ENCODE measurements around the gene HPD. TPM values are rescaled to one million over a fixed set of nuclear protein-coding genes. Genes with fewer than 3 reads are reported as not detected.
A peak's percentile ranks its signal among the peaks of the same experiment; 100 is the strongest.

Gene HPD
- total RNA-seq, 4 donors from 2014 or later, result 0.63 to 1.1 TPM; not detected in 2

DNA sequence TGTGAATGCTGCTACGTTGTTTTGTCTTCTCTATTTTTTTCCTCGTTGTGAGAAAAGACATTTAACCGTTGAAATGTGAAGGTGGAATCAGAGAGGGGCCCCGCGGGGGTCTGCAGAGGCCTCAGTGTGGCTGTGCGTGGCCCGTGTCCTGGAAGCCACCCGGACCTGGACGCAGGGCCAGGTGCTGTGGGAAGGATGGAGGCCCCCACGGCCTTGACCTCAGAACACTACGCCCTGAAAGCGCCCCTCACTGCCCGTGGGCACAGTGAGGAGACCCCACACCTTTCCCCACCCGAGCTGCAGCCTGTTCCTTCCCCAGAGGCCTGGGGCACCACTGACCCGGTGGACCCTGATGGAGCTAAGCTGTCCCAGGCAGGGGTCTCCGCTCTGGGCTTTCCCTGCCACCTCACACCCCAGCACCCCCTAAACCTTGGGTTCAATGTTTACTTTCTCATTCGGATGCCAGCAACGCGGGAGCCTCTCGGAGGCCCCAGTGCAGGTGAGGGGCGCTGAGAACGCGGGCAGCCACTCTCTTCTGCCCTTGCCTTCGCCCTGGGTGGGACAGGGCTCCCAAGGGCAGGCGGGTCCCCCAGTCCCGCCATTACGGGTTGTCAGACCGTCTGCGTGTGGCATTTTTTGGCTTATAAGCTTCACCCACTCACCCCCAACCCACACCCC, 27.9 kb downstream of the HPD start:
- no peak for DNase-seq (ENCODE audit: low spot score in 2 of 2)
- WGBS, 2 donors, result 84 to 87% methylated on average over 29 of the region's 29 CpGs
- no peaks in the 10 kb centered on the region for H3K27me3 ChIP-seq
- peaks cover 0 to 73% (median 25%) of the 10 kb centered on the region in 3 donors for H3K36me3 ChIP-seq
- no peak overlapping the region for H3K4me3 ChIP-seq
- no peaks in the 10 kb centered on the region for H3K4me1 ChIP-seq
- peak overlapping the region in 1 of 4 donors; percentile 14 for H3K27ac ChIP-seq
- H3K9me3 ChIP-seq, result no peaks in the 10 kb centered on the region
- TF ChIP-seq EP300 (IDR thresholded peaks at IDR 0.05) (no peak), POLR2A (IDR thresholded peaks at IDR 0.05) (no peak), CTCF (IDR thresholded peaks at IDR 0.05) (no peak)

DNA sequence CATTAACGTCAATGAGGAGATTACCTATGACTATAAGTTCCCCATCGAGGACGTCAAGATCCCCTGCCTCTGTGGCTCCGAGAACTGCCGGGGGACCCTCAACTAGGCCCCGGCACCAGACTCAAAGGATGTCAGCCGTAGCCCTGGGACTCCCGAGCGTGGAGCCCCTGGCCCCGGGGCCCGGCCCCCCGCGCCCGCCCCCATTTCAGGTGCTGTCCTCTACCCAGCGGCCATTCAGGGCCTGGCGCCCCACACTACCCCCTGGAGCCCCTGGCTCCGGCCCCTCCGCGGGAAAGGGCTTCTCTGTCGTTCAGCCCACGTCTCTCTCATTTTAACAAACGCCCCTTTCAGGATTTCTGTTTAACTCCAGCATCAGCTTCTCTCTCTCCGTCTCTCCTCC, 28.5 kb downstream of the HPD start:
- H3K9me3 ChIP-seq, result no peaks in the 10 kb centered on the region
- TF ChIP-seq POLR2A (IDR thresholded peaks at IDR 0.05) (no peak), CTCF (IDR thresholded peaks at IDR 0.05) (no peak), EP300 (IDR thresholded peaks at IDR 0.05) (no peak)
- peak overlapping the region in 2 of 4 donors; percentile 14 to 48 for H3K27ac ChIP-seq
- H3K4me1 ChIP-seq, result peaks cover 0 to 2% (median 0%) of the 10 kb centered on the region in 4 donors
- DNase-seq (ENCODE audit: low spot score in 2 of 2), result no peak
- 73 to 74% methylated on average over 18 to 23 of the region's 23 CpGs for WGBS, 2 donors
- peaks cover 0 to 78% (median 25%) of the 10 kb centered on the region in 3 donors for H3K36me3 ChIP-seq
- no peaks in the 10 kb centered on the region for H3K27me3 ChIP-seq
- no peak overlapping the region for H3K4me3 ChIP-seq

GRCh38 chr12:121829250-121829918, 29.3 kb downstream of the HPD start:
- no peak for DNase-seq (ENCODE audit: low spot score in 2 of 2)
- Histone ChIP-seq H3K4me1 (peaks cover 0 to 3% (median 0%) of the 10 kb centered on the region in 4 donors), H3K36me3 (peaks cover 0 to 85% (median 25%) of the 10 kb centered on the region in 3 donors), H3K27ac (peak overlapping the region in 1 of 4 donors; percentile 14), H3K9me3 (no peaks in the 10 kb centered on the region), H3K4me3 (no peak overlapping the region), H3K27me3 (no peaks in the 10 kb centered on the region)
- WGBS, 2 donors, result 75 to 82% methylated on average over 7 of the region's 7 CpGs
- TF ChIP-seq CTCF (IDR thresholded peaks at IDR 0.05) (no peak), EP300 (IDR thresholded peaks at IDR 0.05) (no peak), POLR2A (IDR thresholded peaks at IDR 0.05) (no peak)

GRCh38 chr12:121828826-121829225, 29.8 kb downstream of the HPD start:
- peaks cover 0 to 90% (median 26%) of the 10 kb centered on the region in 3 donors for H3K36me3 ChIP-seq
- H3K9me3 ChIP-seq, result no peaks in the 10 kb centered on the region
- peaks cover 0 to 3% (median 0%) of the 10 kb centered on the region in 4 donors for H3K4me1 ChIP-seq
- 85 to 92% methylated on average over 9 of the region's 9 CpGs for WGBS, 2 donors
- no peak for DNase-seq (ENCODE audit: low spot score in 2 of 2)
- TF ChIP-seq POLR2A (IDR thresholded peaks at IDR 0.05) (no peak), CTCF (IDR thresholded peaks at IDR 0.05) (no peak), EP300 (IDR thresholded peaks at IDR 0.05) (no peak)
- no peak overlapping the region for H3K4me3 ChIP-seq
- H3K27me3 ChIP-seq, result no peaks in the 10 kb centered on the region
- no peak overlapping the region for H3K27ac ChIP-seq

- no peak for DNase-seq (ENCODE audit: low spot score in 2 of 2)
- Histone ChIP-seq H3K27ac (no peak overlapping the region), H3K27me3 (no peaks in the 10 kb centered on the region), H3K36me3 (peaks cover 0 to 96% (median 31%) of the 10 kb centered on the region in 3 donors), H3K4me3 (no peak overlapping the region), H3K9me3 (no peaks in the 10 kb centered on the region), H3K4me1 (peaks cover 0 to 3% (median 0%) of the 10 kb centered on the region in 4 donors)
- 92 to 93% methylated on average over 8 of the region's 8 CpGs for WGBS, 2 donors
- TF ChIP-seq POLR2A (IDR thresholded peaks at IDR 0.05), result no peak
- no peak for TF ChIP-seq EP300 (IDR thresholded peaks at IDR 0.05)
- TF ChIP-seq CTCF (IDR thresholded peaks at IDR 0.05), result no peak
Observed at GRCh38 chr12:121828306-121828705, 30.4 kb downstream of the HPD start.
